ENCODE measurements around the gene ARID5B. TPM values are rescaled to one million over a fixed set of nuclear protein-coding genes. Genes with fewer than 3 reads are reported as not detected.
"Not testable (repeated sequence)": the region's sequence is repeated elsewhere in the genome, so short reads cannot be mapped to it uniquely, and the experiment has no call there.

The ARID5B gene
- total RNA-seq, 1 experiment from 2014 or later: 168 TPM

DNA sequence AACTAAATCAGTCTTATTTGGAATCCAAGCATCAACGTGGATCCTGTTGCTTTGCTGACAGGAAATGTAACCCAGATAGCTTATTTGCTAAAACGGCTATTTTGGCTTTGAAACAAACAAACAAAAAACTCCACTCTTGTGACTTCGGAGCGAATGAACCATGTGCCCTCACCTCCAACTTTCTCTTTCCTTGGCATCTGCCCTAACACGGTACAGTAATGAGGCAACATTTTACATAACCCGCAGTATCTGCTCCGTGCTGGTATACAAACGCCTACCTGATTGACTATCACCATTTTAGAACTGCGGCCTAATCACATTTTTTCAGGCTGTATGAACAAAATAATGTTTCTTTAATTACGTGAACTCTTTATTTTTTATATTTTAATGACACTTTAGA lies 37.5 kb upstream of the ARID5B start:
- H3K4me3 Mint-ChIP-seq (ENCODE audit: unreplicated experiment): no peak overlapping the region
- BruUV-seq (replicated peaks): no TSS peak
- DNase-seq: no peak
- H3K36me3 Mint-ChIP-seq (ENCODE audit: insufficient read depth, unreplicated experiment): peaks cover 8% of the 10 kb centered on the region
- H3K4me1 Mint-ChIP-seq (ENCODE audit: low read depth, unreplicated experiment): peaks cover 6% of the 10 kb centered on the region
- no peaks in the 10 kb centered on the region for H3K27me3 Mint-ChIP-seq (ENCODE audit: insufficient read depth, unreplicated experiment)
- H3K27ac Mint-ChIP-seq (ENCODE audit: unreplicated experiment): no peak overlapping the region
- Histone ChIP-seq H3K9me3 (peaks cover 5% of the 10 kb centered on the region; the same call in 1 of the 2 replicates), H3K27me3 (replicated peaks; ENCODE audit: control insufficient read depth, insufficient read depth, low read length) (no peaks in the 10 kb centered on the region), H3K36me3 (ENCODE audit: control insufficient read depth, insufficient read depth, low read length) (no peaks in the 10 kb centered on the region), H3K4me1 (no peaks in the 10 kb centered on the region), H3K4me3 (ENCODE audit: low read depth, low read length) (no peak overlapping the region)
- ChIA-PET POLR2A (no interaction called here), CTCF (interaction anchor here (0.7 kb wide), 1 partner anchor 33 kb away, joined by 3 read pairs; no protein-coding TSS in a partner anchor)
- intact Hi-C loops (cut with micrococcal nuclease; ENCODE audit: unreplicated experiment): no loop called here
- TF ChIP-seq, protein P1, sequence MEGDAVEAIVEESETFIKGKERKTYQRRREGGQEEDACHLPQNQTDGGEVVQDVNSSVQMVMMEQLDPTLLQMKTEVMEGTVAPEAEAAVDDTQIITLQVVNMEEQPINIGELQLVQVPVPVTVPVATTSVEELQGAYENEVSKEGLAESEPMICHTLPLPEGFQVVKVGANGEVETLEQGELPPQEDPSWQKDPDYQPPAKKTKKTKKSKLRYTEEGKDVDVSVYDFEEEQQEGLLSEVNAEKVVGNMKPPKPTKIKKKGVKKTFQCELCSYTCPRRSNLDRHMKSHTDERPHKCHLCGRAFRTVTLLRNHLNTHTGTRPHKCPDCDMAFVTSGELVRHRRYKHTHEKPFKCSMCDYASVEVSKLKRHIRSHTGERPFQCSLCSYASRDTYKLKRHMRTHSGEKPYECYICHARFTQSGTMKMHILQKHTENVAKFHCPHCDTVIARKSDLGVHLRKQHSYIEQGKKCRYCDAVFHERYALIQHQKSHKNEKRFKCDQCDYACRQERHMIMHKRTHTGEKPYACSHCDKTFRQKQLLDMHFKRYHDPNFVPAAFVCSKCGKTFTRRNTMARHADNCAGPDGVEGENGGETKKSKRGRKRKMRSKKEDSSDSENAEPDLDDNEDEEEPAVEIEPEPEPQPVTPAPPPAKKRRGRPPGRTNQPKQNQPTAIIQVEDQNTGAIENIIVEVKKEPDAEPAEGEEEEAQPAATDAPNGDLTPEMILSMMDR (IDR thresholded peaks at IDR 0.05; ENCODE audit: insufficient read depth in 1 of 2, low read depth in 1 of 2, low read length in 1 of 2, severe bottlenecking in 1 of 2, unreplicated experiment in 1 of 2): no peak
- peaks cover 14% of the 10 kb centered on the region for H3K9me3 Mint-ChIP-seq (ENCODE audit: unreplicated experiment)

DNA sequence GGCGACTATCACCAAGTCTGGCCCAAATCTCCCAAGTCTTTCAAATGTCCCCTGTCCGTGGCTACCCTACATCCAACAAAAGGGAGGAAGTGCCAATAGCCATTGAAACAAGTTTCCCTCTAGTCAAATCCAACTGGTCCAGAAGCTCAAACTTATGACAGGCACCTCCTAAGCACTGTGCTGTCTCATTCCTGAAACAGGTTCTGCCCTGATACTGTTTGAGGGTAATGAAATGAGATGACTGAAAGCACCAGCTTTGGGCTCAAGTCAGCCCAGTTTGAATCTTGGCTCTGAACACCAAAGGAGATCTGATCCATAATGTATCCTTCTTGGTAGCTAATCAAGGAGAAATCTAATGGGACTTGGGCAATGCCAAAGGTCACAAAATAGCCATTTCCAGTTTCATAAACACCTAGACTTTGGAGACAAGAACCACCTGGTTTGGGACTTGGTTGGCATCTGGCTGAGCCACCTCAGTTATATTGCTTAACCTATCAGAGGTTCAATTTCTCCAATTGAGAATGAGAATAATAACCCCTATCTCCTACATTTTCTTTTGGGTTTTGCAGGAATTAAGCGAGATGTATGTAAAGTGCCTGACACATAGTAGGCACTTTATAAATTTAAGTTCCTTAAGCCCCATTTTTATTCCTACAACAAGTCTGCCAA lies 34.7 kb upstream of the ARID5B start:
- no peak for DNase-seq
- intact Hi-C loops (cut with micrococcal nuclease; ENCODE audit: unreplicated experiment): no loop called here
- H3K36me3 ChIP-seq (ENCODE audit: control insufficient read depth, insufficient read depth, low read length): no peaks in the 10 kb centered on the region
- TF ChIP-seq, protein P1 (IDR thresholded peaks at IDR 0.05; ENCODE audit: insufficient read depth in 1 of 2, low read depth in 1 of 2, low read length in 1 of 2, severe bottlenecking in 1 of 2, unreplicated experiment in 1 of 2): no peak
- peaks cover 9% of the 10 kb centered on the region for H3K4me1 ChIP-seq
- CTCF ChIA-PET: no interaction called here
- H3K9me3 ChIP-seq: peaks cover 5% of the 10 kb centered on the region; the same call in 1 of the 2 replicates
- no peaks in the 10 kb centered on the region for H3K27me3 Mint-ChIP-seq (ENCODE audit: insufficient read depth, unreplicated experiment)
- H3K9me3 Mint-ChIP-seq (ENCODE audit: unreplicated experiment): no peaks in the 10 kb centered on the region
- peaks cover 8% of the 10 kb centered on the region for H3K36me3 Mint-ChIP-seq (ENCODE audit: insufficient read depth, unreplicated experiment)
- no peak overlapping the region for H3K27ac Mint-ChIP-seq (ENCODE audit: unreplicated experiment)
- no peaks in the 10 kb centered on the region for H3K4me1 Mint-ChIP-seq (ENCODE audit: low read depth, unreplicated experiment)
- POLR2A ChIA-PET: no interaction called here
- no peak overlapping the region for H3K4me3 ChIP-seq (ENCODE audit: low read depth, low read length)
- no peaks in the 10 kb centered on the region for H3K27me3 ChIP-seq (replicated peaks; ENCODE audit: control insufficient read depth, insufficient read depth, low read length)
- no TSS peak for BruUV-seq (replicated peaks)
- H3K4me3 Mint-ChIP-seq (ENCODE audit: unreplicated experiment): no peak overlapping the region

DNA sequence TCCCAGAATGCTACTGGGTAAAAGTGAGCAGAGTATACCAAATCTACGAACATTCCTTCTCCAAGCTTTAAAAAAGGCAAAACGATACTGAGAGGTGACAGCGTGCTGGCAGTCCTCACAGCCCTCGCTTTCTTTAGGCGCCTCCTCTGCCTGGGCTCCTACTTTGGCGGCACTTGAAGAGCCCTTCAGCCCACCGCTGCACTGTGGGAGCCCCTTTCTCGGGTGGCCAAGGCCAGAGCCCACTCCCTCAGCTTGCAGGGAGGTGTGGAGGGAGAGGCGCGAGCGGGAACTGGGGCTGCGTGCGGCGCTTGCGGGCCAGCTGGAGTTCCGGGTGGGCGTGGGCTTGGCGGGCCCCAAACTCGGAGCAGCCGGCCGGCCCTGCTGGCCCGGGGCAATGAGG lies 34.1 kb upstream of the ARID5B start:
- H3K4me1 Mint-ChIP-seq (ENCODE audit: low read depth, unreplicated experiment); DNase-seq; H3K4me3 Mint-ChIP-seq (ENCODE audit: unreplicated experiment); BruUV-seq (replicated peaks); H3K4me3 ChIP-seq (ENCODE audit: low read depth, low read length); POLR2A ChIA-PET; H3K27me3 Mint-ChIP-seq (ENCODE audit: insufficient read depth, unreplicated experiment); H3K9me3 ChIP-seq; intact Hi-C loops (cut with micrococcal nuclease; ENCODE audit: unreplicated experiment); H3K9me3 Mint-ChIP-seq (ENCODE audit: unreplicated experiment); H3K4me1 ChIP-seq; H3K27me3 ChIP-seq (replicated peaks; ENCODE audit: control insufficient read depth, insufficient read depth, low read length); H3K27ac Mint-ChIP-seq (ENCODE audit: unreplicated experiment); CTCF ChIA-PET; H3K36me3 Mint-ChIP-seq (ENCODE audit: insufficient read depth, unreplicated experiment); H3K36me3 ChIP-seq (ENCODE audit: control insufficient read depth, insufficient read depth, low read length): not testable (repeated sequence)

DNA sequence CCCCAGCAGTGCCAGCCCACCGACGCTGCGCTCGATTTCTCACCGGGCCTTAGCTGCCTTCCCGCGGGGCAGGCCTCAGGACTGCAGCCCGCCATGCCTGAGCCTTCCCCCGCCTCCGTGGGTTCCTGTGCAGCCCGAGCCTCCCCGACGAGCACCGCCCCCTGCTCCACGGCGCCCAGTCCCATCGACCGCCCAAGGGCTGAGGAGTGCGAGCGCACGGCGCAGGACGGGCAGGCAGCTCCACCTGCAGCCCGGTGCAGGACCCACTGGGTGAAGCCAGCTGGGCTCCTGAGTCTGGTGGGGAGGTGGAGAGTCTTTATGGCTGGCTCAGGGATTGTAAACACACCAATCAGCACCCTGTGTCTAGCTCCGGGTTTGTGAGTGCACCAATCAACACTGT lies 33.7 kb upstream of the ARID5B start:
- H3K4me1 ChIP-seq; BruUV-seq (replicated peaks); H3K27me3 ChIP-seq (replicated peaks; ENCODE audit: control insufficient read depth, insufficient read depth, low read length); H3K9me3 Mint-ChIP-seq (ENCODE audit: unreplicated experiment); intact Hi-C loops (cut with micrococcal nuclease; ENCODE audit: unreplicated experiment); H3K36me3 Mint-ChIP-seq (ENCODE audit: insufficient read depth, unreplicated experiment); H3K27me3 Mint-ChIP-seq (ENCODE audit: insufficient read depth, unreplicated experiment); H3K4me1 Mint-ChIP-seq (ENCODE audit: low read depth, unreplicated experiment); H3K9me3 ChIP-seq; H3K4me3 Mint-ChIP-seq (ENCODE audit: unreplicated experiment); H3K4me3 ChIP-seq (ENCODE audit: low read depth, low read length); POLR2A ChIA-PET; DNase-seq; H3K27ac Mint-ChIP-seq (ENCODE audit: unreplicated experiment); H3K36me3 ChIP-seq (ENCODE audit: control insufficient read depth, insufficient read depth, low read length): not testable (repeated sequence)
- CTCF ChIA-PET: interaction anchor here (0.6 kb wide), 1 partner anchor 117 kb away, joined by 6 read pairs; no protein-coding TSS in a partner anchor

Data from Caco-2 (cell line).